Adrenal gland (tissue), 12 donors: Measurements from ENCODE around the gene AKR1A1. TPM values are rescaled to one million over a fixed set of nuclear protein-coding genes. Genes with fewer than 3 reads are reported as not detected.
"Not testable (repeated sequence)": the region's sequence is repeated elsewhere in the genome, so short reads cannot be mapped to it uniquely, and the experiment has no call there.

Experiments
- DNase-seq, 7 donors: peaks; one replicate each; pipeline ENCODE4 v3.0.0-alpha.2; 2019 to 2020
- H3K27ac ChIP-seq, 5 donors: fragments of 200-600 bp; sonication (generic) in 4 of 5; 1 replicate in 3 of 5; 2 replicates in 2 of 5; pipeline versions ENCODE4 v1.5.1 to v1.8.0; 2016 to 2020; ENCODE audit warnings: mild to moderate bottlenecking in 1 of 5
- H3K27me3 ChIP-seq: fragments of 200-600 bp; 2 replicates; pipeline ENCODE4 v1.8.0; 2021
- H3K36me3 ChIP-seq, 2 donors: fragments of 200-600 bp; replicated peaks in 1 of 2; 1 replicate in 1 of 2; 2 replicates in 1 of 2; pipeline versions ENCODE4 v1.5.1 to v1.8.0; 2018 to 2022
- H3K4me1 ChIP-seq, 2 donors: fragments of 200-600 bp; replicated peaks in 1 of 2; 1 replicate in 1 of 2; 2 replicates in 1 of 2; pipeline versions ENCODE4 v1.5.1 to v1.8.0; 2018 to 2021
- H3K4me3 ChIP-seq, 4 donors: fragments of 200-600 bp; sonication (generic) in 3 of 4; one replicate each; pipeline ENCODE4 v1.5.1; 2016 to 2018
- H3K9me3 ChIP-seq, 3 donors: fragments of 200-600 bp; sonication (generic) in 1 of 3; replicated peaks in 1 of 3; 1 replicate in 2 of 3; 2 replicates in 1 of 3; pipeline versions ENCODE4 v1.5.1 to v1.8.0; 2016 to 2021
- POLR2A ChIP-seq, 2 donors: fragments of 450-650 bp; IDR thresholded peaks; one replicate each; pipeline ENCODE4 v1.6.1; 2017; ENCODE audit warnings: antibody characterized with exemption in 2 of 2, mild to moderate bottlenecking in 2 of 2, moderate library complexity in 1 of 2
- WGBS, 4 donors: extraction: QIAGEN DNeasy Blood & Tissue Kit in 2 of 4; methylation state at CpG; one replicate each; pipeline versions ENCODE4 v1.1.5 to v1.1.7; 2013 to 2017; 5-methylcytosine and 5-hydroxymethylcytosine counted together
- intact Hi-C, 2 donors: fragments of 100-400 bp; cut with DNase I; formaldehyde crosslinking; loops; one replicate each; pipeline versions ENCODE4 v1.14.1 to v1.15.0; 2022 to 2023
- polyA plus RNA-seq, 3 donors: library from polyadenylated mRNA; stranded (reverse); fragments of 200-250 nt in 2 of 3; fragments of 350-450 nt in 1 of 3; fragmentation: Illumina TruSeq in 1 of 3; extraction: RNeasy Lipid Tissue Mini Kit (QIAGEN cat#74804) in 1 of 3; gene quantifications; one replicate each; pipeline ENCODE4 v1.2.3, GENCODE V29; 2013 to 2014
- total RNA-seq, 9 donors: library from RNA; depleted of rRNA in 4 of 9; stranded (reverse); fragments of >200 nt in 4 of 9; fragments of 120-200 nt in 1 of 9; fragmentation: NEBNext Ultra II Directional in 1 of 9; extraction: Animal tissue kit (Norgen Biotek cat#: 25700) in 1 of 9; gene quantifications; one replicate each; pipeline versions ENCODE4 v1.1.0 to v1.2.4, GENCODE V29; 2013 to 2023
- TF ChIP-seq, protein P1 (sequence below), 6 experiments: fragments of 450-650 bp in 4 of 6; fragments of 200-600 bp in 2 of 6; sonication (generic) in 1 of 6; IDR thresholded peaks; 1 replicate in 5 of 6; 2 replicates in 1 of 6; pipeline versions ENCODE4 v1.5.1 to v1.8.0; 2016 to 2021; ENCODE audit warnings: antibody characterized with exemption in 6 of 6, mild to moderate bottlenecking in 2 of 6, moderate library complexity in 1 of 6
- donor health status: healthy with polysubstance abuse.
- donor health status: Bipolar disorder and iron deficiency.
- donor health status: DM: yes; HTN: yes; CAD: no.
- donor health status: DM: no; HTN: no; CAD: no.
- donor health status: DM: no; HTN: no; CAD: no.
- donor health status: DM: yes; HTN: yes; CAD: no.

Gene AKR1A1
- total and polyA plus RNA-seq, 12 donors = 85.6 to 199 (median 119) TPM

DNA sequence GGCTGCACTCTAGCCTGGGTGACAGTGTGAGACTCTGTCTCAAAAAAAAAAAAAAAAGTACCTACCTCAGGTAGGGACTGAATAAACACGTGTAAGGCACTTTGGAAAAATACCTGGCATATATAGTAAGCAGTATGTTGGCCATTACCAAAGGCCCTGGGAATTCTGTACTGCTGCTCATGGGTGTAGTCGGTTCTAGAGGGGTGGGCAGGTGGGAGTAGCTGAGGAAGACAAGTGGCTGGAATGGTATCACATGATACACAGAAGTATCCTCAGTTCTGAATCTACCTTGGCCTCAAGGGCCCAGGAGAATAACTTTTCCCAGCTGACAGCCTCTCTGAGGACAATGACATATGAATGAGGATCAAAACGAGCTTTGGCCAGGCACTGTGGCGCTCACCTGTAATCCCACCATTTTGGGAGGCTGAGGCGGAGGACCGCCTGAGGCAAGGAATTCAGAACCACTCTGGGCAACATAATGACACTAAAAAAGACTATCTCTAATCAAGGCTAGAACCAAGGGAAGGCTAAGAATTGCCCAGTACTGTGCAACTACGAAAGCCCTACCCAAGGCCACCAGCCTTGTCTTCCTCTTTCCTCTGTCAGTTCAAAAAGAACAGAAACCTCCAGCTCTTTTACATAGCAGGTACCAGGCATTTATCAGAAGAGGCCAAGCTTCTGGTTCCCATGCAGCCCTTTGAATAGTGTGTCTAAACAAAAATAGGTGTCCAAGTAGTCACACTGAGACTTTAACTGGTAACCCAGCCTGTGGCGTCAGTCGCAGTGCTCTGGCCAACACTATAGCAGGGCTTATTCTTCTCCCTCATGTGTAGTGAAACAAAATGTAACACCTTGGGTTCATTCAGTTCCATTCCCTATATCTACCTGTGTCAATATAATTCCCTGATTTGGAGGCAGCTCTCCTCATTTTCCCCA lies 40.3 kb upstream of the AKR1A1 start:
- Histone ChIP-seq H3K27ac (peak overlapping the region in 1 of 5 donors; percentile 30), H3K4me1 (peaks cover 0 to 14% of the 10 kb centered on the region in 2 donors), H3K27me3 (no peaks in the 10 kb centered on the region), H3K4me3 (no peak overlapping the region), H3K36me3 (peaks cover 0 to 62% of the 10 kb centered on the region in 2 donors), H3K9me3 (no peaks in the 10 kb centered on the region)
- DNase-seq = peak in 1 of 7 donors; percentile 28
- TF ChIP-seq, protein P1, sequence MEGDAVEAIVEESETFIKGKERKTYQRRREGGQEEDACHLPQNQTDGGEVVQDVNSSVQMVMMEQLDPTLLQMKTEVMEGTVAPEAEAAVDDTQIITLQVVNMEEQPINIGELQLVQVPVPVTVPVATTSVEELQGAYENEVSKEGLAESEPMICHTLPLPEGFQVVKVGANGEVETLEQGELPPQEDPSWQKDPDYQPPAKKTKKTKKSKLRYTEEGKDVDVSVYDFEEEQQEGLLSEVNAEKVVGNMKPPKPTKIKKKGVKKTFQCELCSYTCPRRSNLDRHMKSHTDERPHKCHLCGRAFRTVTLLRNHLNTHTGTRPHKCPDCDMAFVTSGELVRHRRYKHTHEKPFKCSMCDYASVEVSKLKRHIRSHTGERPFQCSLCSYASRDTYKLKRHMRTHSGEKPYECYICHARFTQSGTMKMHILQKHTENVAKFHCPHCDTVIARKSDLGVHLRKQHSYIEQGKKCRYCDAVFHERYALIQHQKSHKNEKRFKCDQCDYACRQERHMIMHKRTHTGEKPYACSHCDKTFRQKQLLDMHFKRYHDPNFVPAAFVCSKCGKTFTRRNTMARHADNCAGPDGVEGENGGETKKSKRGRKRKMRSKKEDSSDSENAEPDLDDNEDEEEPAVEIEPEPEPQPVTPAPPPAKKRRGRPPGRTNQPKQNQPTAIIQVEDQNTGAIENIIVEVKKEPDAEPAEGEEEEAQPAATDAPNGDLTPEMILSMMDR (IDR thresholded peaks at IDR 0.05) = no peak
- no peak for TF ChIP-seq POLR2A (IDR thresholded peaks at IDR 0.05)
- 59 to 71% (median 65%) methylated on average over 9 of the region's 9 CpGs for WGBS, 4 donors
- intact Hi-C loops = loop anchor here in 1 of 2 donors (5.0 kb wide), 1 partner anchor 57 kb away; no protein-coding TSS in a partner anchor

DNA sequence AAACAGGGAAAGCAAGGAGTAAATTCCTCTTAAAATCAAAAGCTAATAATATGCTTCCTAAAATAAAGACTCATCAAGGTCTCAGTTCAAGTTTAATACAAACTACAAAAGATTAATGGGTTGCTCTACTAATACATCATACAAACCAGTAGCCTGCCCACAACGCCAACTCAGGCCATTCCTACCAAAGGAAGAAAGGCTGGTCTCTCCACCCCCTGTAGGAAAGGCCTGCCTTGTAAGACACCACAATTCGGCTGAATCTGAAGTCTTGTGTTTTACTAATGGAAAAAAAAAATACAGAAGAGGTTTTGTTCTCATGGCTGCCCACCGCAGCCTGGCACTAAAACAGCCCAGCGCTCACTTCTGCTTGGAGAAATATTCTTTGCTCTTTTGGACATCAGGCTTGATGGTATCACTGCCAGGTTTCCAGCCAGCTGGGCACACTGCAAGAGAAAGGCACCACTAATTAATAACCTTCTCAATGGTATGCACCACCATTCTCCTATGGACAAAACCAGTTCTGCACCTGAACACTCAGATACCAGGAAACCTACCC lies 39.6 kb upstream of the AKR1A1 start:
- Histone ChIP-seq H3K4me3 (no peak overlapping the region), H3K27ac (peak overlapping the region in 1 of 5 donors; percentile 30), H3K9me3 (no peaks in the 10 kb centered on the region), H3K36me3 (peaks cover 0 to 69% of the 10 kb centered on the region in 2 donors), H3K4me1 (peaks cover 0 to 14% of the 10 kb centered on the region in 2 donors), H3K27me3 (no peaks in the 10 kb centered on the region)
- intact Hi-C loops = loop anchor here in 1 of 2 donors (5.0 kb wide), 1 partner anchor 56 kb away; no protein-coding TSS in a partner anchor
- TF ChIP-seq POLR2A (IDR thresholded peaks at IDR 0.05) = no peak
- TF ChIP-seq, protein P1 (IDR thresholded peaks at IDR 0.05) = no peak
- WGBS, 4 donors = 78 to 89% (median 81%) methylated on average over 4 of the region's 4 CpGs
- DNase-seq = no peak

DNA sequence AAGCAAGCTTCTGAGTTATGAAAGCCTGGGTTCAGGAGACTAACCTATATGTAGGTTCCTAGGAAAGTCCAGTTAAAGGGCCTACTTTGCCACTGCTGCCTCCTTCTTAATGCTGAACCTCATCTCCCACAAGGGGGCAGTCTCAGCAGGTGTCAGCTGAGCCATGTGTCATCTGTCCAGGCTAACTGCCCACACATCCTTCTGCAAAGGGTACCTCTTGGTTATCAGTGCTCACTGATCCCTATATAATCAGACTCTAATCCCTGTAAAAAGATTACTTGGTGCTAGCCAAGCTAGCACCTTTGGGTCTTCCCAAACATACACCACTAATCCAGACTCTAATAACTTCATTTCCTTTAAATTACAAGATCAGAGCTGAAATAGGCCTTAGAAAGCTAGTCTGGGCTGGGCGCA lies 38.0 kb upstream of the AKR1A1 start:
- H3K9me3 ChIP-seq = no peaks in the 10 kb centered on the region
- no peak overlapping the region for H3K27ac ChIP-seq
- 94 to 100% (median 99%) methylated on average over 1 of the region's 1 CpG for WGBS, 4 donors
- TF ChIP-seq, protein P1 (IDR thresholded peaks at IDR 0.05) = peak; percentile 45 to 69 (median 66)
- no peak for TF ChIP-seq POLR2A (IDR thresholded peaks at IDR 0.05)
- H3K4me3 ChIP-seq = no peak overlapping the region
- intact Hi-C loops = loop anchor here in 1 of 2 donors (5.0 kb wide), 1 partner anchor 55 kb away; no protein-coding TSS in a partner anchor
- H3K4me1 ChIP-seq = peaks cover 0 to 14% of the 10 kb centered on the region in 2 donors
- no peaks in the 10 kb centered on the region for H3K27me3 ChIP-seq
- H3K36me3 ChIP-seq = peaks cover 0 to 84% of the 10 kb centered on the region in 2 donors
- peak; percentile 68 to 87 (median 71) for DNase-seq

DNA sequence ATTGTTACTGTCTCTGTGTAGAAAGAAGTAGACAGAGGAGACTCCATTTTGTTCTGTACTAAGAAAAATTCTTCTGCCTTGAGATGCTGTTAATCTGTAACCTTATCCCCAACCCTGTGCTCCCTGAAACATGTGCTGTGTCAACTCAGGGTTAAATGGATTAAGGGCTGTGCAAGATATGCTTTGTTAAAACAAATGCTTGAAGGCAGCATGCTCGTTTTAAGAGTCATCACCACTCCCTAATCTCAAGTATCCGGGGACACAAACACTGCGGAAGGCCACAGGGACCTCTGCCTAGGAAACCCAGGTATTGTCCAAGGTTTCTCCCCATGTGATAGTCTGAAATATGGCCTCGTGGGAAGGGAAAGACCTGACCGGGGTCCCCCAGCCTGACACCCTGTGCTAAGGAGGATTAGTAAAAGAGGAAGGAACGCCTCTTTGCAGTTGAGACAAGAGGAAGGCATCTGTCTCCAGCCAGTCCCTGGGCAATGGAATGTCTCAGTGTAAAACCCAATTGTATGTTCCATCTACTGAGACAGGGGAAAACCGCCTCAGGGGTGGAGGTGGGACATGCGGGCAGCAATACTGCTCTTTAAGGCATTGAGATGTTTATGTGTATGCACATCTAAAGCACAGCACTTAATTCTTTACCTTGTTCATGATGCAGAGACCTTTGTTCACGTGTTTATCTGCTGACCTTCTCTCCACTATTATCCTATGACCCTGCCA lies 36.9 kb upstream of the AKR1A1 start:
- not testable (repeated sequence) for H3K27me3 ChIP-seq, H3K4me3 ChIP-seq, DNase-seq, H3K9me3 ChIP-seq, H3K27ac ChIP-seq
- Histone ChIP-seq H3K36me3 (peaks cover 0 to 89% of the 10 kb centered on the region in 2 donors), H3K4me1 (peaks cover 0 to 17% of the 10 kb centered on the region in 2 donors)
- WGBS, 4 donors = 65 to 76% (median 73%) methylated on average over 8 to 9 of the region's 9 CpGs
- intact Hi-C loops = loop anchor here in 1 of 2 donors (5.0 kb wide), 1 partner anchor 54 kb away; no protein-coding TSS in a partner anchor
